Testis (tissue), 3 donors: ENCODE measurements around the gene E2F1. TPM values are rescaled to one million over a fixed set of nuclear protein-coding genes. Genes with fewer than 3 reads are reported as not detected.

ENCODE experiments used
- DNase-seq: peaks from one replicate; pipeline ENCODE4 v3.0.0-alpha.2; 2019
- H3K27ac ChIP-seq, 2 donors: fragments of 200-600 bp; sonication (generic); one replicate each; pipeline ENCODE4 v1.5.1; 2019
- H3K27me3 ChIP-seq: fragments of 200-600 bp; sonication (generic); one replicate; pipeline ENCODE4 v1.5.1; 2019
- H3K36me3 ChIP-seq: fragments of 200-600 bp; sonication (generic); one replicate; pipeline ENCODE4 v1.5.1; 2017; ENCODE audit warnings: low read depth; ENCODE audit errors: missing control alignments
- H3K4me1 ChIP-seq: fragments of 200-600 bp; sonication (generic); one replicate; pipeline ENCODE4 v1.5.1; 2019
- H3K4me3 ChIP-seq, 2 donors: fragments of 200-600 bp; sonication (generic); one replicate each; pipeline ENCODE4 v1.5.1; 2017 to 2019
- H3K9me3 ChIP-seq: fragments of 200-600 bp; sonication (generic); one replicate; pipeline ENCODE4 v1.5.1; 2017
- CTCF ChIP-seq, 3 experiments: fragments of 450-650 bp in 2 of 3; fragments of 200-600 bp in 1 of 3; sonication (generic) in 1 of 3; IDR thresholded peaks; one replicate each; pipeline ENCODE4 v1.5.1; 2016 to 2019; ENCODE audit warnings: antibody characterized with exemption in 3 of 3, mild to moderate bottlenecking in 2 of 3, moderate library complexity in 1 of 3
- POLR2A ChIP-seq: fragments of 450-650 bp; IDR thresholded peaks from one replicate; pipeline ENCODE4 v1.6.1; 2017; ENCODE audit warnings: antibody characterized with exemption, mild to moderate bottlenecking, moderate library complexity
- WGBS, 2 donors: methylation state at CpG; one replicate each; pipeline ENCODE4 v1.1.5; 2018; 5-methylcytosine and 5-hydroxymethylcytosine counted together
- intact Hi-C: fragments of 100-400 bp; cut with DNase I; formaldehyde crosslinking; loops from one replicate; pipeline ENCODE4 v1.15.1; 2023; ENCODE audit warnings: low total_unique reads
- polyA plus RNA-seq: library from polyadenylated mRNA; stranded (reverse); fragments of 350-450 nt; fragmentation: Illumina TruSeq; extraction: RNeasy Lipid Tissue Mini Kit (QIAGEN cat#74804); gene quantifications from one replicate; pipeline ENCODE4 v1.2.3, GENCODE V29; 2014; ENCODE audit warnings: low read depth, low replicate concordance; ENCODE audit not compliant: insufficient read depth
- total RNA-seq, 2 donors: library from RNA; depleted of rRNA; stranded (reverse); fragments of >200 nt; gene quantifications; one replicate each; pipeline ENCODE4 v1.2.3, GENCODE V29; 2016

Gene E2F1
- total and polyA plus RNA-seq, 3 donors from 2014 or later, result 16.9 to 22.8 (median 19.9) TPM

GRCh38 chr20:33651562-33652048, 34.6 kb downstream of the E2F1 start:
- 84 to 87% methylated on average over 13 of the region's 13 CpGs for WGBS, 2 donors
- Histone ChIP-seq H3K4me3 (no peak overlapping the region), H3K9me3 (no peaks in the 10 kb centered on the region), H3K4me1 (peaks cover 19% of the 10 kb centered on the region), H3K27me3 (no peaks in the 10 kb centered on the region), H3K36me3 (no peaks in the 10 kb centered on the region), H3K27ac (no peak overlapping the region)
- intact Hi-C loops, result no loop called here
- no peak for DNase-seq
- TF ChIP-seq CTCF (IDR thresholded peaks at IDR 0.05), result no peak
- TF ChIP-seq POLR2A, result no peak

- Histone ChIP-seq H3K36me3 (no peaks in the 10 kb centered on the region), H3K27me3 (no peaks in the 10 kb centered on the region), H3K4me3 (no peak overlapping the region), H3K27ac (no peak overlapping the region), H3K9me3 (no peaks in the 10 kb centered on the region), H3K4me1 (peaks cover 19% of the 10 kb centered on the region)
- intact Hi-C loops, result no loop called here
- 88 to 89% methylated on average over 10 of the region's 10 CpGs for WGBS, 2 donors
- TF ChIP-seq POLR2A (no peak), CTCF (IDR thresholded peaks at IDR 0.05) (no peak)
- no peak for DNase-seq
These were observed 35.2 kb downstream of the E2F1 start for GRCh38 chr20:33650753-33651561.

DNA sequence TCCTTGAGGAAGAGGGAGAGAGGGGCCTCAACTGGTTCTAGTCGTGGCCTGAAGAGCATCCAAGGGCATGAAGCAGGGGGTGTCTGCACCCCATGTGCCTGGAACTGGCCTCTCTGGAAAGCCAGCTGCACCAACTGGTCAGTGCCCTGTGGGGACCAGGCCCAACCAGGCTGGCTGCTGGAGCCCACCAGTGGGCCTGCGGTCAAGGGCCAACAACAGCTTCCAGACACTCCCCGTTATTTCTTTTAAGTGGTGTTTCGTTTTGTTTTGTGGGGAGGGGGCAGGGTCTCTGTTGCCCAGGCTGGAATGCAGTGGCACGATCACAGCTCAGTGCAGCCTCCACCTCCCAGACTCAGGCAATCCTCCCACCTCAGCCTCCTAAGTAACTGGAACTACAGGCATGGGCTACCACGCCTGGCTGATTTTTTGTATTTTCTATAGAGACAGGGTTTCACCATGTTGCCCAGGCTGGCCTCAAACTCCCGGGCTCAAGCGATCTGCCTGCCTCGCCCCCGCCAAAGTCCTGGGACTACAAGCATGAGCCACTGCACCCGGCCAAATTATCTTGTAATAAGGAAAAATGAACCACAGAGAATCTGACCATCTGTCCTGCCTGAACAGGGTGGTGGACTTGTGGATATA, 36.0 kb downstream of the E2F1 start:
- intact Hi-C loops, result no loop called here
- no peak for TF ChIP-seq POLR2A
- TF ChIP-seq CTCF (IDR thresholded peaks at IDR 0.05), result no peak
- WGBS, 2 donors, result 80 to 84% methylated on average over 11 of the region's 11 CpGs
- no peaks in the 10 kb centered on the region for H3K36me3 ChIP-seq
- no peak for DNase-seq
- no peak overlapping the region for H3K27ac ChIP-seq
- no peaks in the 10 kb centered on the region for H3K9me3 ChIP-seq
- H3K4me3 ChIP-seq, result no peak overlapping the region
- H3K27me3 ChIP-seq, result no peaks in the 10 kb centered on the region
- H3K4me1 ChIP-seq, result peaks cover 19% of the 10 kb centered on the region

DNA sequence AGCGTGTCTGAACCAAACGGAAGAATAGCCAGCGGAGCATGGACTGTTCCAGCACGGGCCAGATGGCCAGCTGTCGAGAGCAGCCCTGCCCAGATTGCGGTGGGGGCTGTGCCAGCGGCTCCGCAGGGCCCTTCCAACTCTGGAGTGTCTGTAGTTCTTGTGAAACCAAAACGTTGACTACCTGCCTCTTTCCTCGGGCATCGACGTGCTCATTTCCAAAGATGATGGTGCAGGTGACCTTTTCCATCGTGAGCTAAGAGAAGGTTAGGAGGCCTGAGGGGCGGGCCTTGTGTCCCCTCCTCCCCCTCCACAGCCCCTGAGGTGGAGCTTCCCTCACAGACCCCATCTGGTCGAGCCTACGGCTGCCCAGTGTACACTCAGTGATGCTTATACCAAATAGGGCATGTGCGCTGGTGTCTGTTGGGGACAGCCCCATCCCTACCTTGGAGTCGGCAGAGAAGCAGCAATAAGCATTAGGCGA, 36.9 kb downstream of the E2F1 start:
- H3K36me3 ChIP-seq, result no peaks in the 10 kb centered on the region
- no peak overlapping the region for H3K27ac ChIP-seq
- no peaks in the 10 kb centered on the region for H3K27me3 ChIP-seq
- DNase-seq, result no peak
- no peaks in the 10 kb centered on the region for H3K9me3 ChIP-seq
- intact Hi-C loops, result no loop called here
- H3K4me1 ChIP-seq, result peaks cover 19% of the 10 kb centered on the region
- TF ChIP-seq POLR2A (no peak), CTCF (IDR thresholded peaks at IDR 0.05) (no peak)
- WGBS, 2 donors, result 66 to 75% methylated on average over 19 of the region's 19 CpGs
- no peak overlapping the region for H3K4me3 ChIP-seq
